Liver (tissue), 9 donors: ENCODE data around the gene ZNF142. TPM values are rescaled to one million over a fixed set of nuclear protein-coding genes. Genes with fewer than 3 reads are reported as not detected.

ENCODE experiments used
- DNase-seq: peaks from one replicate; pipeline ENCODE4 v3.0.0-alpha.2; 2017; ENCODE audit warnings: low spot score
- H3K27ac ChIP-seq, 2 donors: one replicate each; pipeline ENCODE4 v1.7.0; 2013; ENCODE audit warnings: inconsistent platforms in 2 of 2, low read length in 2 of 2, control low read depth in 1 of 2, low read depth in 1 of 2, mild to moderate bottlenecking in 1 of 2
- H3K27me3 ChIP-seq, 4 donors: one replicate each; pipeline versions ENCODE4 v1.6.1 to v1.7.0; 2013; ENCODE audit warnings: low read length in 3 of 4, inconsistent platforms in 1 of 4, mild to moderate bottlenecking in 1 of 4, moderate library complexity in 1 of 4; ENCODE audit not compliant: control insufficient read depth in 4 of 4, insufficient read depth in 4 of 4
- H3K36me3 ChIP-seq, 4 donors: one replicate each; pipeline versions ENCODE4 v1.6.1 to v1.7.0; 2013; ENCODE audit warnings: low read length in 3 of 4, mild to moderate bottlenecking in 3 of 4, low read depth in 1 of 4, moderate library complexity in 1 of 4; ENCODE audit not compliant: control insufficient read depth in 4 of 4, insufficient read depth in 3 of 4
- H3K4me1 ChIP-seq, 4 donors: one replicate each; pipeline versions ENCODE4 v1.6.1 to v1.7.0; 2013; ENCODE audit warnings: low read length in 3 of 4, mild to moderate bottlenecking in 3 of 4, moderate library complexity in 1 of 4; ENCODE audit not compliant: control insufficient read depth in 4 of 4, insufficient read depth in 4 of 4
- H3K4me3 ChIP-seq, 3 donors: one replicate each; pipeline versions ENCODE4 v1.6.1 to v1.7.0; 2013; ENCODE audit warnings: low read length in 3 of 3, control low read depth in 1 of 3, low read depth in 1 of 3, mild to moderate bottlenecking in 1 of 3
- H3K9ac ChIP-seq, 2 donors: one replicate each; pipeline ENCODE4 v1.7.0; 2013; ENCODE audit warnings: low read length in 2 of 2, mild to moderate bottlenecking in 2 of 2, moderate library complexity in 2 of 2, control low read depth in 1 of 2, low read depth in 1 of 2
- H3K9me3 ChIP-seq, 4 donors: one replicate each; pipeline versions ENCODE4 v1.6.1 to v1.7.0; 2013; ENCODE audit warnings: low read length in 3 of 4; ENCODE audit not compliant: control insufficient read depth in 4 of 4
- ATF3 ChIP-seq: IDR thresholded peaks from 2 replicates; pipeline ENCODE4 v1.6.1; 2016; ENCODE audit warnings: antibody characterized with exemption
- CTCF ChIP-seq: fragments of 150-350 bp; IDR thresholded peaks from 2 replicates; pipeline ENCODE4 v1.5.1; 2017; ENCODE audit warnings: improper control_type of control experiment, low read depth, low read length; ENCODE audit not compliant: missing input control
- EGR1 ChIP-seq, 2 donors: IDR thresholded peaks; 2 replicates each; pipeline ENCODE4 v1.6.1; 2016 to 2018; ENCODE audit warnings: antibody characterized with exemption in 2 of 2, low read depth in 2 of 2
- FOXA1 ChIP-seq: IDR thresholded peaks from 2 replicates; pipeline ENCODE4 v1.6.1; 2016; ENCODE audit warnings: antibody characterized with exemption
- FOXA2 ChIP-seq: IDR thresholded peaks from 2 replicates; pipeline ENCODE4 v1.6.1; 2016; ENCODE audit warnings: antibody characterized with exemption
- GABPA ChIP-seq, 2 donors: IDR thresholded peaks in 1 of 2; conservative IDR thresholded peaks in 1 of 2; 2 replicates each; pipeline ENCODE4 v1.6.1; 2016; ENCODE audit warnings: antibody characterized with exemption in 2 of 2, mild to moderate bottlenecking in 1 of 2, moderate library complexity in 1 of 2
- HNF4A ChIP-seq, 2 donors: conservative IDR thresholded peaks; 2 replicates each; pipeline ENCODE4 v1.6.1; 2016; ENCODE audit warnings: antibody characterized with exemption in 2 of 2, mild to moderate bottlenecking in 2 of 2
- HNF4G ChIP-seq: IDR thresholded peaks from 2 replicates; pipeline ENCODE4 v1.6.1; 2016; ENCODE audit warnings: antibody characterized with exemption
- JUND ChIP-seq, 2 donors: IDR thresholded peaks; 2 replicates each; pipeline ENCODE4 v1.6.1; 2016; ENCODE audit warnings: antibody characterized with exemption in 2 of 2
- MAX ChIP-seq: IDR thresholded peaks from 2 replicates; pipeline ENCODE4 v1.6.1; 2016; ENCODE audit warnings: antibody characterized with exemption
- NR2F2 ChIP-seq: IDR thresholded peaks from 2 replicates; pipeline ENCODE4 v1.6.1; 2016; ENCODE audit warnings: antibody characterized with exemption
- RAD21 ChIP-seq, 2 donors: IDR thresholded peaks; 2 replicates each; pipeline ENCODE4 v1.6.1; 2016; ENCODE audit warnings: antibody characterized with exemption in 2 of 2, mild to moderate bottlenecking in 2 of 2
- RXRA ChIP-seq, 2 donors: IDR thresholded peaks; 2 replicates each; pipeline ENCODE4 v1.6.1; 2017 to 2018; ENCODE audit warnings: antibody characterized with exemption in 2 of 2, mild to moderate bottlenecking in 1 of 2
- SP1 ChIP-seq: IDR thresholded peaks from 2 replicates; pipeline ENCODE4 v1.6.1; 2018; ENCODE audit warnings: antibody characterized with exemption, mild to moderate bottlenecking
- TAF1 ChIP-seq: conservative IDR thresholded peaks from 2 replicates; pipeline ENCODE4 v1.6.1; 2016; ENCODE audit warnings: antibody characterized with exemption, mild to moderate bottlenecking
- YY1 ChIP-seq: IDR thresholded peaks from 2 replicates; pipeline ENCODE4 v1.6.1; 2016; ENCODE audit warnings: antibody characterized with exemption, mild to moderate bottlenecking
- ZBTB33 ChIP-seq: IDR thresholded peaks from 2 replicates; pipeline ENCODE4 v1.6.1; 2016; ENCODE audit warnings: antibody characterized with exemption
- WGBS: extraction: QIAGEN DNeasy Blood & Tissue Kit; methylation state at CpG from one replicate; pipeline ENCODE4 v1.1.7; 2013; 5-methylcytosine and 5-hydroxymethylcytosine counted together
- polyA plus RNA-seq, 2 donors: library from polyadenylated mRNA; stranded (reverse) in 1 of 2; unstranded in 1 of 2; fragments of 200-250 nt in 1 of 2; fragments of >200 nt in 1 of 2; fragmentation: Nextera tagmentation in 1 of 2; extraction: Ambion mirVana in 1 of 2; gene quantifications; one replicate each; pipeline versions ENCODE4 v1.2.1 to v1.2.3, GENCODE V29; 2013 to 2015
- total RNA-seq, 2 donors: library from RNA; depleted of rRNA; stranded (reverse); fragments of >200 nt; gene quantifications; one replicate each; pipeline ENCODE4 v1.2.3, GENCODE V29; 2014
- TF ChIP-seq, protein P1 (sequence below): IDR thresholded peaks from 2 replicates; pipeline ENCODE4 v1.6.1; 2016; ENCODE audit warnings: antibody characterized with exemption, mild to moderate bottlenecking
- donor health status: healthy.
- donor health status: healthy.
- donor health status: healthy.
- donor health status: healthy.
- donor health status: healthy.

ZNF142 gene
- total and polyA plus RNA-seq, 4 donors: 2.2 to 7.4 (median 4.8) TPM

- 48% methylated on average over 6 of the region's 6 CpGs for WGBS
- TF ChIP-seq SP1 (peak; percentile 95), JUND (IDR thresholded peaks at IDR 0.05) (no peak), RXRA (IDR thresholded peaks at IDR 0.05) (peak; percentile 44 to 46), TAF1 (no peak), YY1 (no peak), NR2F2 (no peak), HNF4G (peak; percentile 64), ZBTB33 (no peak), MAX (no peak), FOXA2 (no peak), FOXA1 (no peak), EGR1 (IDR thresholded peaks at IDR 0.05; ENCODE audit: low read depth in 2 of 2) (no peak), HNF4A (conservative IDR thresholded peaks at IDR 0.05) (peak; percentile 83 to 85), ATF3 (no peak), RAD21 (IDR thresholded peaks at IDR 0.05) (peak in 1 of 2 donors; percentile 35), CTCF (no peak), GABPA (IDR thresholded peaks at IDR 0.05 in 1 of 2, conservative IDR thresholded peaks at IDR 0.05 in 1 of 2) (peak in 1 of 2 donors; percentile 12)
- TF ChIP-seq, protein P1, sequence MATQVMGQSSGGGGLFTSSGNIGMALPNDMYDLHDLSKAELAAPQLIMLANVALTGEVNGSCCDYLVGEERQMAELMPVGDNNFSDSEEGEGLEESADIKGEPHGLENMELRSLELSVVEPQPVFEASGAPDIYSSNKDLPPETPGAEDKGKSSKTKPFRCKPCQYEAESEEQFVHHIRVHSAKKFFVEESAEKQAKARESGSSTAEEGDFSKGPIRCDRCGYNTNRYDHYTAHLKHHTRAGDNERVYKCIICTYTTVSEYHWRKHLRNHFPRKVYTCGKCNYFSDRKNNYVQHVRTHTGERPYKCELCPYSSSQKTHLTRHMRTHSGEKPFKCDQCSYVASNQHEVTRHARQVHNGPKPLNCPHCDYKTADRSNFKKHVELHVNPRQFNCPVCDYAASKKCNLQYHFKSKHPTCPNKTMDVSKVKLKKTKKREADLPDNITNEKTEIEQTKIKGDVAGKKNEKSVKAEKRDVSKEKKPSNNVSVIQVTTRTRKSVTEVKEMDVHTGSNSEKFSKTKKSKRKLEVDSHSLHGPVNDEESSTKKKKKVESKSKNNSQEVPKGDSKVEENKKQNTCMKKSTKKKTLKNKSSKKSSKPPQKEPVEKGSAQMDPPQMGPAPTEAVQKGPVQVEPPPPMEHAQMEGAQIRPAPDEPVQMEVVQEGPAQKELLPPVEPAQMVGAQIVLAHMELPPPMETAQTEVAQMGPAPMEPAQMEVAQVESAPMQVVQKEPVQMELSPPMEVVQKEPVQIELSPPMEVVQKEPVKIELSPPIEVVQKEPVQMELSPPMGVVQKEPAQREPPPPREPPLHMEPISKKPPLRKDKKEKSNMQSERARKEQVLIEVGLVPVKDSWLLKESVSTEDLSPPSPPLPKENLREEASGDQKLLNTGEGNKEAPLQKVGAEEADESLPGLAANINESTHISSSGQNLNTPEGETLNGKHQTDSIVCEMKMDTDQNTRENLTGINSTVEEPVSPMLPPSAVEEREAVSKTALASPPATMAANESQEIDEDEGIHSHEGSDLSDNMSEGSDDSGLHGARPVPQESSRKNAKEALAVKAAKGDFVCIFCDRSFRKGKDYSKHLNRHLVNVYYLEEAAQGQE: peak; percentile 60
- Histone ChIP-seq H3K27ac (no peak overlapping the region), H3K4me3 (no peak overlapping the region), H3K4me1 (peaks cover 0 to 15% (median 11%) of the 10 kb centered on the region in 4 donors), H3K36me3 (no peaks in the 10 kb centered on the region), H3K27me3 (no peaks in the 10 kb centered on the region), H3K9ac (no peak overlapping the region), H3K9me3 (no peaks in the 10 kb centered on the region)
- no peak for DNase-seq
Measured at GRCh38 chr2:218615868-218616315, 43.5 kb downstream of the ZNF142 start.
